HG02943 (cell line): ENCODE data around the gene FOXC2.
"Not testable (repeated sequence)": the region's sequence is repeated elsewhere in the genome, so short reads cannot be mapped to it uniquely, and the experiment has no call there.

Experiments
- ATAC-seq: cut with Tn5 transposase; IDR thresholded peaks from one replicate; pipeline ENCODE4 v1.9.1; 2021; ENCODE audit warnings: mild to moderate bottlenecking, low read depth, moderate library complexity; ENCODE audit not compliant: unreplicated experiment

The FOXC2 gene

GRCh38 chr16:86584726-86585721, 18.4 kb downstream of the FOXC2 start:
- no peak for ATAC-seq

GRCh38 chr16:86585821-86586611, 19.4 kb downstream of the FOXC2 start:
- no peak for ATAC-seq

GRCh38 chr16:86587487-86587886, 20.9 kb downstream of the FOXC2 start:
- no peak for ATAC-seq

- not testable (repeated sequence) for ATAC-seq
These were observed 21.3 kb downstream of the FOXC2 start for GRCh38 chr16:86587955-86588354.

- ATAC-seq, result no peak
These were observed 24.0 kb downstream of the FOXC2 start for GRCh38 chr16:86590501-86591144.

GRCh38 chr16:86591270-86591669, 24.6 kb downstream of the FOXC2 start:
- no peak for ATAC-seq

GRCh38 chr16:86593913-86594620, 27.4 kb downstream of the FOXC2 start:
- ATAC-seq, result no peak

- ATAC-seq, result no peak
These were observed 28.1 kb downstream of the FOXC2 start for GRCh38 chr16:86594721-86595120.

- ATAC-seq, result no peak
These were observed 29.5 kb downstream of the FOXC2 start for GRCh38 chr16:86595983-86596605.

- no peak for ATAC-seq
These were observed 30.7 kb downstream of the FOXC2 start for GRCh38 chr16:86597126-86597879.

- ATAC-seq, result no peak
These were observed 31.4 kb downstream of the FOXC2 start for GRCh38 chr16:86597880-86598606.

- ATAC-seq, result no peak
These were observed 32.3 kb downstream of the FOXC2 start for GRCh38 chr16:86598607-86599565.

GRCh38 chr16:86601356-86601755, 34.7 kb downstream of the FOXC2 start:
- ATAC-seq, result no peak

GRCh38 chr16:86602521-86602920, 35.9 kb downstream of the FOXC2 start:
- no peak for ATAC-seq

GRCh38 chr16:86604436-86605193, 38.0 kb downstream of the FOXC2 start:
- no peak for ATAC-seq

GRCh38 chr16:86605950-86606349, 39.3 kb downstream of the FOXC2 start:
- ATAC-seq, result no peak
